UCSD-AML1 (cell line): ENCODE measurements around the gene SERINC3.

ENCODE experiments used
- DNase-seq: peaks from one replicate; lab custom pipeline; 2025; ENCODE audit not compliant: unreplicated experiment; lab: John Stamatoyannopoulos, UW

SERINC3 gene

DNA sequence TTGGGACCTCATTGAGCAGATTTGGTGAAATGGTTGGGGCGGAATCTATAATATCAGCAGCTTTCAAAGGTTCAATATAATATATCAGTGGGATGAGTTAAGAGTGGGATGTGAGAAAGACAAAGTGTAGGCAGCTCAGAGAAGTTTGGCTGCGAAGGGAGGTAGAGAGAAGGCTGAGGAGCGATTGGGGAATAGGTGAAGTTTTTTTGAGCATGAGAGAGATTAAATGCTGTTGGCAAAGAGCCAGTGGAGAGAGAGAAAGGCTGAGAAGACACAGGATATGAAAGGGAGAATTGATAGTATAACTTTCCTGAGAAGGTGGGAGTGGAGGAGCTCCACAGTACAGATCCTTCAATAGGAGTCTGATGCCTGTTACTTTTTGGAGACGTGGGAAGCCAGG, 12.1 kb upstream of the SERINC3 start:
- no peak for DNase-seq

DNA sequence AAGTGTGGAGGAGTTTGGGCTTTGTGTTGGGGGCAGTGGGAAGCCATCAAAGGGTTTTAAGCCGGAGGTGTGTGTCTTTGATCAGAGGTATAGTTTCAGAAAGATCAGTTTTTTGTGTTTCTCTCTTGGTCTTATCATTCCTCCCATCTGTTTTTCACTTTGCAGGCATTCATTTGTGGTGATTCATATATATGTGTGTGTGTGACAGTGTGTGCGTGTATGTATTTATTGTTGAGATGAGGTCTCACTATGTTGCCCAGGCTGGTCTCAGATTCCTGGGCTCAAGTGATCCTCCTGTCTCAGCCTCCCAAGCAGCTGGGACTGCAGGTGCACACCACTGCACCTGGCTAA, 11.1 kb upstream of the SERINC3 start:
- DNase-seq, result no peak

DNA sequence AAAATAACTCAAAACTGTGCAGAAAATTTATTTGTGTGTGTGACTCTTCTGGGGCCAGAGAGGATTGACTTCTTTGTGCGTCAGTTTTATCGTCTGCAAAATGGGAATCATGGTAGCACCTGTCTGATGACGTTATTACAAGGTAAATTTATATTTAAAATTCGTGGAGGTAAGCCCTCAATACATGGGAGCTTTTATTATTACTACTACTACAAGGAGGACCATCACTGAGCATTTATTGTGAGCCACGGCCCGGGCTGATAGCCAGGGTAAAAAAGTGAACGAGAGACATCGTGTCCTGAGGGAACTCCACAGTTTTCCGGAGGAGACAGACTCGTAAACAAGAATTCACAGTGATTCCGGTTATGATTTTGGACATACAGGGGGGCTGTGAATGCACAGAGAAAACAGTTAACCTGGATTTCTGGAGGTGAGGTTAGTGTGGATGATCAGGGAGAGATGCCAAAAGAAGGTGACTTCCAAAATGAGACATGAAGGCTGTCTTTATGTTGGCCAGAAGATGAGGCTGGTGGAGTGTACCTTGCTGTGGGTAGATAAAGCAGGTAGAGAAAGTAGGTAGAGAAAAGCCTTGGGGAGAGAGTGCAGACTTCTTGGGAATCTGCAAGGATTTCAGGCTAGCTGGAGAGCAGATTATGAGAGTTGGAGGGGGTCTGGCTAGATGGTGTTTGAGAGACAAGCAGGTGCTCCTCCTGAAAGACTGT, 10.6 kb upstream of the SERINC3 start:
- no peak for DNase-seq

DNA sequence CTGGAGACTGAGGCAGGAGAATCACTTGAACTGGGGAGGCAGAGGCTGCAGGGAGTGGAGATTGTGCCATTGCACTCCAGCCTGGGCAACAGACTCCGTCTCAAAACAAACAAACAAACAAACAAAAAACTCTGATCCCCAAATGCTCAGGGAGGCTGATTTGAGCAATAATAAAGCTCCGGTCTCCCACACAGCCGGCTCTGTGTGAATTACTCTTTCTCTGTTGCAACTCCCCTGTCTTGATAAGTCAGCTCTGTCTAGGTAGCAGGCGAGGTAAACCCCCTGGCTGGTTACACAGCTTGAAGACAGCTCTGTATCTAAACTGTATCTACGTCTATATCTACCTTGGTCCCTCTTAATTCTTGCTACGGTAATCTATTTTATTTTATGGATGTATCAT, 6.4 kb upstream of the SERINC3 start:
- no peak for DNase-seq

DNA sequence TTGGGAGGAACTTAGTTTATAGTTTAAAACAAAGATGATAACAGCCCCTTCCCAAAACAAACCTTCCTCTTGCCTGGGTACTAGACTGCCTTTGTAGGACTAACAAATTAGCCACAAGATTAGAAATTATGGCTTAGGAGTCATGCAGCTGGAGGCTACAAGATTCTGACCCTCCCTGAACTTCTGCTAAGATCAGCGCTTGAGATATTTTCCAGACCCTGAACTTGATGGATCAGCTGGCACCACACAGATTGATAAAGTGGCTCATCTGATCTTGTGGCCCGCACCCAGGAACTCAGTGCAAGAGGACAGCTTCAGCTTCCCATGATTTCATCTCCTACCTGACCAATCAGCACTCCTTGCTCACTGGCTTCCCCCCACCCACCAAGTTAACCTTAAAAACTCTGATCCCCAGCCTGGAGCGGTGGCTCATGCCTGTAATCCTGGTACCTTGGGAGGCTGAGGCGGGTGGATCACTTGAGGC, 5.9 kb upstream of the SERINC3 start:
- DNase-seq, result no peak

DNA sequence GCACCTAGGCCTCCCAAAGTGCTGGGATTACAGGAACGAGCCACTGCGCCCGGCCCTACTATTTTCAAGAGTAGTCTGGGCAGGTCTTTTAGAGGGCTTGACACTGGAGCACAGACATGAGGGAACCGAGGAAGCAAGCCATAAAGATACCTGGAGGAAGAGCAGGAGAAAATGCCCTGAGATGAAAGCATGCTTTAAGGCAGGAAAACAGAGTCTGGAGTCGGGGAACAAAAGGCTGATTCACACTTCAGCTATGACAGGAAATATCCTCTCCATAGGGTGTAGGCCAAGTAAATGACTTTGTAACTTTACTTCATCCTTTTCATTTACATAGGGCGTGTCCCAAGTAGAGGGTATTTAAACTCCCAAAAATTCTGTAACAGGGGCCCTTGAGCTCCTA, 4.3 kb upstream of the SERINC3 start:
- DNase-seq, result no peak

DNA sequence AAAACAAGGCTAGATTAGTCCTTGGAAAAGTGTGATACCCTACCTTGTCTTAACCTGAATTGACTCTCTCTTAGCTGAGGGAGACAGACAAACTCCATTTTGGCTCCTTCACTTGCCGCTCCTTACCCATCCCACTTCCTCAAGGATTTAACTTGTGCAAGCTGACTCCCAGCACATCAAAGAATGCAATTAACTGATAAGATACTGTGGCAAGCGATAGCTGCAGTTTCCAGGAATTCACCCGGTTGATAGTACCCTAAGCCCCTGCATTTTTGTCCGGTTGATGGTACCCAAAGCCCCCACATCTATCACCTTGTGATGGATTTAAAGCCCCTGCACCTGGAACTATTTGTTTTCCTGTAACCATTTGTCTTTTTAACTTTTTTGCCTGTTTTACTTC, 1.9 kb upstream of the SERINC3 start:
- DNase-seq, result no peak

DNA sequence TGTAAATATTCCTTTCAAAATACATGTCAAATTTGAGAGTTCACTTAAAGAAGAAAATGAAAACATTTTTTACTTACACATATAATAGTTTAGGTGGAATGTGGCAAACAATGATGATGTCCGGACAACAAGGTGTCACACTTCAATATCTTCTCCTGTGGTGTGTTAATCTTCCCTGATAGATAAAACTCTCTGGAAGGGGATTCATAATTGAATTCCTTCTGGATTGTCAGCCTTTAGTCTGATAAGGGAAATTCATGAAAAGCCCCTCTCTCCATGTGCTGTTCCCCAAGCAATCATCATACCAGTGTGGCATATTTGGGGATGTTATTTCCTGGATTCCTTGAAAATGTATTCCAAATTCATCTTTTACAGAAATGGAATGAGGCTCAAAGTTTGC, 971 bp upstream of the SERINC3 start:
- DNase-seq, result no peak

DNA sequence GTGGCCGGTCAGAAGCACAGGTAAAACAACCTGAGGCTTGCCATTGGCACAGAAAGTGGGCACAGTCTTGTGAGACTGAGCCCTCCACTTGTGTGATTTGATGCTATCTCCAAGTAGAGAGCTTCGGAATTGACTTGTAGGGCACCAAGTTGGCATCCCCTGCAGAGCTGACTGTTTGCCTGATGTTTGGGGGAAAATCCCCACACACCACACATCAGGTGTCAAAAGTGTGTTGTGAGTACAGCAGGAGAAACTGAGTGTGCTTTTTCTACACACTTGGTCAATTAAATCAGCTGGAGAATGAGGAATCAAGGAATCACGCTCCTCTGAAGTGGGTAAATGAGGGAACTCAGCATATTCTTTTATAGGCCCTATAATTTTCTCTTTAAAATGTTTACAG, 989 bp downstream of the SERINC3 start:
- DNase-seq, result no peak

DNA sequence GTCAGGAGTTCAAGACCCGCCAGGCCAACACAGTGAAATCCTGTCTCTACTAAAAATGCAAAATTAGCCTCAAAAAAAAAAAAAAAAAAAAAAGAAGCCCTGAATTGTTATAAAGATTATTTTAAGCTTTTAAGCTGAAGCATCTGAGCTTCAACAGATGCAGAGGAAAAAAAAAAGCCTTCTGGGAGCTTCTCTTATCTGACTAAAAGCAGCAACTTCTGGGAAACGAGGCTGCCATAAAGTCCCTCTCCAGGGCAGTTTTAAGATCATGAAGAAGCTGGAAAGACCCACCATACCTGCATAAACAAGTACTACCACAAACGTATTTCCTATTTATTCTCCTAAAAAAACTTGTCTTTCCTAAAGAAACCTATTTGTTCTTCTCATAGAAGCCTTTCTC, 3.6 kb downstream of the SERINC3 start:
- DNase-seq, result no peak

DNA sequence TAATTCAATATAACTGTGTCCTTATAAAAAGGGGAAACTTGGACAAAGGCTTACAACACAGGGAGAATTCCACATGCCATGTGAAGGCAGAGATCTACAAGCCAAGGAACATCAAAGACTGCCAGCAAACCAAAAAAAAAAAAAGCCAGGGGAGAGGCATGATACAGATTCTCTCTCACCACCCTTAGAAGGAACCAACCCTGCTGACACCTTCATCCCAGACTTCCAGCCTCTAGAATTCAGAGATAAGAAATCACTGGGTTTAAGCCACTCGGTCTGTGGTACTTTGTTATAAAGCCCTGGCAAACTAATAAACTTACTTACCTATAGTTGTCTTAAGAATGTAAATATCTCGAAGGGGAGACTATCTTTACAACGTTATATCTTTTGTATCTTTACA, 4.4 kb downstream of the SERINC3 start:
- no peak for DNase-seq

DNA sequence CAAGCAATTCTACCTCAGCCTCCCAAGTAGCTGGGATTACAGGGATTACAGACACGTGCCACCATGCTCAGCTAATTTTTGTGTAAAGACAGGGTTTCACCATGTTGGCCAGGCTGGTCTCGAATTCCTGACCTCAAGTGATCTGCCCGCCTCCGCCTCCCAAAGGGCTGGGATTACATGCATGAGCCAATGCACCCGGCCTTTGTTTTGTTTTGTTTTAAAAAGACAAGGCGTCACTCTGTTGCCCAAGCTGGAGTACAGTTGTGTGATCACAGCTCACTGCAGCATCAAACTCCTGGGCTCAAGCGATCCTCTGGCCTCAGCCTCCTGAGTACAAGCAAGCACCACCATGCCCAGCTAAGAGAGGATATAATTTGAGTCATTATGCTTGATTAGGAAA, 5.4 kb downstream of the SERINC3 start:
- no peak for DNase-seq

DNA sequence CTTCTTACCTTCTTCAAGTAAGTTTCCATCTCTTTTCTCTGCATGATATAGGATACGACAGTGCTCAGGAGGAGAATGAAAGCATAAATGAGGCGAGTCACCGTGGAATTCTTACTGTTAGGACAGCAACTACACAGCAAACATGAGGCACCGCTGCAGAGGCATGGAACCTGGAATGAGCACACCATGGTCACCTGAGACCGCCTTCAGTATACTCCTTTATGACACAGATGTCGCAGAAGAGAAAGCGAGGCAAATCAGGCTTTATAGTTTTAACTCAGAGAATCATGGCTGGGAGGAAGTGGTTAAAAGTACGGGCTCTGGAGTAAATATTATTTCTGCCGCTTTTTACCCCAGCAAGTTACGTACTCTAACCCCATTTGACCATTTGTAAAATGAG, 8.0 kb downstream of the SERINC3 start:
- no peak for DNase-seq

DNA sequence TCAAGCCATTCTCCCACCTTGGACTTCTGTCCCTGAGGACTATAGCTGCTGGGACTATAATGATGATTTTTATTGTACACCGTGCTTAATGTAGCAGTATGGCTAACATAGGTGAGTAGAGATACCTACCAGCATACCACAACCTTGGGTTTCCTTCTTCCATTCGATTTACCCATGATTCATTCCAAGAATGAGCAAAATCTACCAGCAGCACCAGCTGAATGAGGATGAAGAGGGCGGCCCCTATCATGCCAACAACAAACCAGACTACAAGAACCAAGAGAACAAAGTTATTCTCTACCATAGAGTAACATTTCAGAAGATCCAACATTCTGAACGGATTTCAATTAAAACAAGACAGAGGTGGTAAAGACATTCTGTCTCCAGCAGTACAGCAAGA, 12.1 kb downstream of the SERINC3 start:
- no peak for DNase-seq

DNA sequence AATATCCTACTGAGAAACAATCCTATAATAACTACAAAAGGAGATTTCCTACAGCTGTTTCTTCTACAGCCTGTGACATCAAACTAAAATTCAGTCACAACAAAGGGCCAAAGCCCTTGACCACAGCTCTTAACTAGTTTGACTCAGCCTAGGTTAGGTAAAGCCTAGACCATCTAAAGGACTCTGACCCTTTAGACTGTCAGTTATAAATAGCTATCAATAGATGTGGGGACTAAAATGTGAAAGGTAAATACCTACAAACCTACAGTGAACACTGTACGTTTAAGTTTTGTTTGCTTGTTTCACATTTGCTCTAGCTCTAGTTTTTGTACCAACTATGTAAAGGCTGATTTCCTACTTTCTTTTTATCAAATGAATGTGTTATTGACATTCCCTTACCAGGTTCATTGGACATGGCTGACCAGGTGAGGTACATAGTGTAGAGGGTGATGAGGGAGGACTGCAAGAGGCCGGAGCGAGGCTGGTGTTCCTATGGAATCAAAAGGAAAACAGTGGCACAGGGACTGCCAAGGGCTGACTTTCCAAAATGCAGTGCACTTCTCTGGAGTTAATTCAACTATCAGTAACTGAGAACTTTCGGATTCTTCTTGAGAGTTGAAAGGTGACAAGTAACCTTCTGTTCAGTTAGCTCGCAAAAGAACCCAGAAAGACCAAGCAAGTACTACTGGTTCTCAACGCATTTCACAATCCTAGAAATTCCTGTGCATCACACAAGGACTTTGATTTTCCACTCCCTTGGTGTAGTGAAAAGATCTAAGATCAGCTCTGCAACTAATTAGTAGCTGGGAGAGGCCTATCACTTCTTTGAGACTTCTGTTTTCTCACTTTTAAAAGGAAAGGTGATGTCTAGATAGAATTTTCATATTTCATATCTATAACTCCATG, 17.2 kb downstream of the SERINC3 start:
- DNase-seq, result no peak

DNA sequence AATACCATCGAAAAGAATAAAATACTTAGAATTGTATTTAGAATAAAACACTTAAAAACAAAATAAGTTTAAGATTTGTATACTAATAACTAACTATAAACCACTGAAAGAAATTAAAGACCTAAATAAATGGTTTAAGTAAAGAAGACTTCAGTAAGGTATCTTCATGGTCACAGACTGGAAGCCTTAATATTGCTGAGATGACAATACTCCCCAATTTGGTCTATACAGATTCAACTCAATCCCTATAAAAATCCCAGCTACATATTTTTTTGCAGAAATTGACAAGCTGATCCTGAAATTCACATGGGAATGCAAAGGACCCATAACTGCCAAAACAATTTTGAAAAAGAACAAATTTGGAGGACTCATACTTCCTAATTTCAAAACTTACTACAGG, 18.9 kb downstream of the SERINC3 start:
- no peak for DNase-seq

DNA sequence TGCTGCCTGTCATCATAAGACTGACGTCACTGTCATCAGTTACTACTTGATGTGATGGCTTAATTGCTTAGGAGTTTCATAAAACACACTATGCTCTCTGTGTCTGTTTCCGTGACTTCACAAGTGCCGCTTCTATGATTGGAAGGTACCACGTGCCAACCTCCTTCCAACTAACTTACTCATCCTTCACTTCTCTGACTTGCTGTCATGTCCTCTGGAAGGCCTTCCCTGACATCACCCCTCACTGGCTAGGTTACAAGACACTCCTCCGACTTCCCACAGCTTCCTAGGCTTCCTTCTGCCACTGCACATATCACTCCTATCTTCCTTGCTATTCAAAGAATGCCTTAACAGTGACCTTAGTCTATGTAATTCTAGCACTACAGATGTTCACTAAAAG, 20.4 kb downstream of the SERINC3 start:
- DNase-seq, result no peak

DNA sequence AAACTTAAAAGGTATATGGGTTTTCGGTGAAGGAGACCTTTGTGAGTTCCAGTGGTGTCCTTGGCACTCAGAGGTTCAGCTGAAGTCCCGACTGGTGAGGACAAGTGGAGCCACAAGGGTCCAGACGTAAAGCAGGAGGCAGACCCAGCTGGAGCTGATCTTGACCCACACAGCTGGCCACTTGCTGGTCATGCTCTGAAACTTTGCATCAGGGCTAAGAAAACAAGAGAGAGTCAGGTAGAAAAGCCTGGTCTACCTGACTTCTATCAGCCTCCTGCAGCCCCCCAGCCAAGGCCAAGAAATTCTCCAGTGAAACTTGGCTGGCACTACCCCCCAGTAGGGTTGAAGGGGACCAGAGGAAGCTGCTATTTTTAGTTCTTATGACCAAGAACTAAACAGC, 21.6 kb downstream of the SERINC3 start:
- DNase-seq, result no peak

DNA sequence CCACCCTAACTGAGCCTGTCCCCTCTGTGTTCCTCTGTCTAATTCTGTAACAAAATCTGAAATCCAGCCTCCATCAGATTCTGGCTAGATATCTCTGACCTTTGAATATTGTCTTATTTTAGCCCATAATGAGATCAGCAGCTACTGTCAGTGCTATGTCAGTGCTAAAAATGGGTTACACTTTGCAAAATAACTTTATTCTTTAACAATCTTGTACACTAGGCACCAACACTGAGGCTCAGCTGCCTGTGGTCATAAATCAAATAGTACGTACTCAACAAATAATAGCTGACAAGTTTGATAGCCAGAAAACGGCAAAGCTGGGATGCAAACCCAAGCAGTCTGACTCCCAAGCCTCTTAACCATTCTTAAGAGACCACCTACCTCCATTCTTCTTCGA, 24.1 kb downstream of the SERINC3 start:
- DNase-seq, result no peak

DNA sequence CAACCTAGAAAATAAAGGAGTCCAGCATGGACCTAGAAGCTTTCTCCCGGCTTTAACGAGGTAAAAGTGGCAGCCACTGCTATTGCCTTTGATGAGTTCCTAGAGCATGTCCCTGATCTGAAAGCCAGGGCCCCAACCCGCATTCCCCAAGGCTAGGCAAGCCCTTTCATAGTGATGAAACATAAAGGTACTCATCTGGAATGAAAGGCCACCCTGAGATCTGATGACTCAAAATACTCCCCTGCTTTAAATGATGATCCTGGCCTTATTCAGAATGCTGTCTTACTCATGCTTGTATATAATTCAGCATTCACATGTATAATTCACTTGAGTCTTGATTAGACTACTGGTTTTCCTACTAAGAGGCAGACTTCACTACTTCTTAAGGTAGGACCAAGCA, 24.9 kb downstream of the SERINC3 start:
- DNase-seq, result no peak

DNA sequence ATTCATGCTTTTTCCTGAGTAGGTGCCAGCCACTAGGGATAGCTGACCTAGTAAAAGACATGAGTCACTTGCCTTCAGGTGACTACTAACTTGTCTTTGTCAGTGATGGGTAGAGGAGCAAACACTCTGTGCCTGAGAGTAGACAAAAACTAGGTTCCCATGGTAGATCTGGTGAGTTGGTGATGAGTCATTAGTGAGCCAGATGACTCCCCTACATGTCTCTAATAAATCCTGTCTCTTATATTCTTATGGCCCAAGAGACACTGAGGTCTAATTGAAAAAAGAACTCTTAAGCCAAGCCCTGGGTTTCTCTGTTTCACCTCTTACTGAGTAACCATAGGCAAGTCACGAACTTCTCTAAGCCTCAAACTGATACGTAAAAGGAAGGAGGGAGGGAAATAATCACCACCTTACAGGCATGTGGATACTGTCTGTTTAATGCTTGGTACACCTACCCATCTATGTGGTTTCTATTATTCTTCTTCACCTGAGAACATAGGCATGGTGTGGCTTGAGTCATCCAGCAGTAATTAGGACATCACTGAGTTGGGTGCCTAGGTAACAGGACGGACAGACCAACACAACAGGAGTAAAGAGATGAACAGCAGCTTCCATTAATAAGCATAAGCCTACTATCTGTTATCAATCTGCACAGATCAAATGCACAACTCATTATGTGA, 25.9 kb downstream of the SERINC3 start:
- no peak for DNase-seq

DNA sequence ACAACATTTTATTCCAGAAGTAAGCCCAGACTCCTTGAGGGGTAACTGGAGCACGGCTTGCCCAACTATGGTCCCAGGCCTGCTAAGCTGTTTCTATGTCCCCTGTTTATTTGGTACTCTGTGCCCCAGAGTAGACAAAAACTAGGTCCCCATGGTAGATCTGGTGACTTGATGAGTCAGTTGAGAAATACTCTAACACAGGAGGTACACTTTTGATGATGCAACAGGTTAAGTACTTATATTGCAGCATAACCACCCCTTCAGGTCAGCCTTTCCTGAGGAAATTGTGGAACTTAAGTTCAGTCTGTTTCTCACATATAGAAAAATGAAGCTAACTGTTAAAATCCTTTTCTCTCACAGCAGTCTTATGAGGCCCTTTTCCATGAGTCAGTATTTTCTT, 26.6 kb downstream of the SERINC3 start:
- no peak for DNase-seq
